Measurements from ENCODE around the gene FAXDC2.
A peak's percentile ranks its signal among the peaks of the same experiment; 100 is the strongest.

FAXDC2 gene, protein sequence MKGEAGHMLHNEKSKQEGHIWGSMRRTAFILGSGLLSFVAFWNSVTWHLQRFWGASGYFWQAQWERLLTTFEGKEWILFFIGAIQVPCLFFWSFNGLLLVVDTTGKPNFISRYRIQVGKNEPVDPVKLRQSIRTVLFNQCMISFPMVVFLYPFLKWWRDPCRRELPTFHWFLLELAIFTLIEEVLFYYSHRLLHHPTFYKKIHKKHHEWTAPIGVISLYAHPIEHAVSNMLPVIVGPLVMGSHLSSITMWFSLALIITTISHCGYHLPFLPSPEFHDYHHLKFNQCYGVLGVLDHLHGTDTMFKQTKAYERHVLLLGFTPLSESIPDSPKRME

DNA sequence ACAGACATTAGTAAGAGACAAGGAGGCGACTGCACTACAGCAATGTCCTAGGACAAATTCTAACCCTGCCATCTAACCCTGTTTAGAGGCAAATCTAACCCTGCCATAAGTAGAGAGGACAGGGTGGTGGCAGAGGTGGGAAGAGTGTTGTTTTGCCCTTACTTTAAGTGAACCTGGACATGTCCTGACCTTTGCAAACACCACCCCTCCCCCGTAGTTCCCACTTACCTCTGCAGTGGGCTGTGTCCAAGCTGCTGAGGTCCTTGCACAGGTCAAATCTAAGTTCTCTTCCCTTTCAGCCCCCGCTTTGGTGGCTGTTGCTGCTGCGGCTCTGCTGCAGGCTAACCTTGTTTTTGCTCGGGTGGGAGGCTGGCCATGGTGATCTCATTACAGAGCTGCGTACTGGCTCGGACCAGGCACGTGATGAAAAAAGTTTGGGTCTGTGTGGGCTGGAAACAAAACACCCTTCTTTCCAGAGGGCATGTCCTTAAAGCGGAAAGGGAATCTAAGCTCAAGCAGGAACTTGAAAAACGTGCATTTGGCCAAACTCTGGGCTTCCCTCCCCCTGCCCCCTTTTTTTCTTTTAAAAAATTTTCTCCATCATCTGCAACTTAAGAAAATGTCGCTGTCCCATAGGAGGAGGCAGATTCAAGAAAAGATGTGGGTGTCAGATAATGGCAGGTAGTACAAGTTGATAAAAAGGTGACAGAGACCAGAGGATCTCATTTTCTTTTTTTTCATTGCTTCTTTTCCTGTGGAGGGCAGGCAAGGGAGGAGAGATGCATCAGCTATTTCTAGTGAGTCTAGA, at the start of gene FAXDC2:
Gene FAXDC2, minus strand, starts transcription at position 349 of the 808 bp plus-strand sequence. CDS start 12,425 bp downstream, outside the sequence.
- peak; percentile 75 for DNase-seq (ENCODE audit: low read depth, low spot score)

GRCh38 chr5:154900066-154900465, 49.7 kb upstream of the FAXDC2 start:
- DNase-seq (ENCODE audit: low read depth, low spot score): no peak

GRCh38 chr5:154899151-154899816, 48.9 kb upstream of the FAXDC2 start:
- peak; percentile 45 for DNase-seq (ENCODE audit: low read depth, low spot score)

DNA sequence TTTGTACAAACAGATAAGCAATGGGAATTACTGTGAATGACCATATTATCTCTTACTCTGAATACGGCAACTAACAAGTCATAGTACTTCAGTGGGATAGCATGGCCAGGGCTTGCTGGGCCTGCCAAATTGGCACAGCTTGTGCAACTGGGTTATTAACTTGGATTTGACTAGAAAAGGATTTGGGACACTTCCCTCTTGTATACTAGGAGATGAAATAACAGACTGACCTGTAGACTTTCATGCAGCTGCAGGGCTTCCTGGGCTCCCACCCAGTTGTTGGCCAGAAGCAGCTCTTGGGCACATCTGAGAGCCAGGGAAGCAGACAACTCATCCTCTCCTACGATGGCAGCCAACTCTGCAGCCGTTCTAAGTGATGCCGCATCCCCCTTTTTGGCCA, 47.8 kb upstream of the FAXDC2 start:
- DNase-seq (ENCODE audit: low read depth, low spot score): no peak

GRCh38 chr5:154896562-154897165, 46.3 kb upstream of the FAXDC2 start:
- no peak for DNase-seq (ENCODE audit: low read depth, low spot score)

DNA sequence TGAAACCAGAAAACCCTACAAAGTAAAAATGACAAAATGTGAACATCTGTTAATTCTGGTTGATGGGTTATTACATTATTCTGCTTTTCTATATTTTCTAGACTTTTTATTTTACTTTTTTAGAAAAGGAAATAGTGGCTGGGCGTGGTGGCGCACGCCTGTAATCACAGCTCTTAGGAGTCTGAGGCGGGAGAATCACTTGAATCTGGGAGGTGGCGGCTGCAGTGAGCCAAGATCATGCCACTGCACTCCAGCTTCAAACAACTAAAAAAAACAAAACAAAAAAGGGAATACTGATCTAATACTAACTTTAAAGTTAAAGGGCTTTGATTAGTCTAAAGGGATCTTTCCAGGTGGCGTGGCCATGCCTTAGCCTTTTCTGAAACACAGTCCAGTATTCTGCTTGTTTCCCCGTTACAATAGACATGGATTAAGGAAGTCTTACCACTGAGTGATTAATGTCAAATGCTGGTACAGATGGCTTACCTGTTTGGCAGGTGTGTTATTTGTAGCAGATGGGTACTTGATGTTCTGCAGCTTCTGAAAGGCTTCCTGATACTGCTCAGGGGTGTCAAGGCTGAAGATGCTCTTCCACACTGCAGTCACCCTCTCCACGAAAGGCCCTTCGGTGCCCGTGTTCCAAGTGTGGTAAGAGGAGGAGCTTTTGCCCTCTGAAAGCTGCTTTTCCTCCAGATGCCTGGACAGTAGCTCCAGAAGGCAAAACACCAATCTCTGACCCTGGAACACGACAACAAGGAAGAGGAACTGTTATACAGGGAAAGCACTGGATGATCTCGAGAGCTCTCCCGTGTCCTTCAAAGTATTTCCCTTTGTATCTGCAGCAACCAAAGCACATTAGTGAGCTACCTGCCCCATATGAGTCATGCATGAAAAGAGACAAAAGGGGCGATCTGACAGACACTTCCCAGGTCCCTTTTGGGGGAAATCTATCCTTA, 45.5 kb upstream of the FAXDC2 start:
- no peak for DNase-seq (ENCODE audit: low read depth, low spot score)

GRCh38 chr5:154893381-154893780, 43.0 kb upstream of the FAXDC2 start:
- DNase-seq (ENCODE audit: low read depth, low spot score): no peak

- no peak for DNase-seq (ENCODE audit: low read depth, low spot score)
Observed at GRCh38 chr5:154892369-154892771, 42.0 kb upstream of the FAXDC2 start.

DNA sequence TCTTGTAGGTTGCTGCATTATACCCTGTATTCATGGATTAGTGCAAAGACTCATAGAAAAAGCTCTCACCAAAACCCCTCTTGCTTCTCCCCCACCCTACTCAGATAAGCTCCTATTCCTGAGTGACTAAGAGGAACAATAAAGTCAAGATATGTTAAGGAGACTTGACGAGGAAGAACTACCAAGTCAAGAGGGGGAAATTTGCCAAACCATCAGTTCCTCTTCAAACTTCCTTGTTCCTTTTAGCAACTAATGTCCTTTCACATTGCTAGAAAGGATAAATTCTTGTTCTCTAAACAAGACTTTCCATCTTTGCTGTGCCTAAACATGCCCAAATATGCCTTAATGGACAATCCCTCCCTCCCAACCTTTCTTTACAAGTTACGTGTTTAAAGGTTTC, 35.0 kb upstream of the FAXDC2 start:
- no peak for DNase-seq (ENCODE audit: low read depth, low spot score)

GRCh38 chr5:154884424-154884823, 34.0 kb upstream of the FAXDC2 start:
- no peak for DNase-seq (ENCODE audit: low read depth, low spot score)

DNA sequence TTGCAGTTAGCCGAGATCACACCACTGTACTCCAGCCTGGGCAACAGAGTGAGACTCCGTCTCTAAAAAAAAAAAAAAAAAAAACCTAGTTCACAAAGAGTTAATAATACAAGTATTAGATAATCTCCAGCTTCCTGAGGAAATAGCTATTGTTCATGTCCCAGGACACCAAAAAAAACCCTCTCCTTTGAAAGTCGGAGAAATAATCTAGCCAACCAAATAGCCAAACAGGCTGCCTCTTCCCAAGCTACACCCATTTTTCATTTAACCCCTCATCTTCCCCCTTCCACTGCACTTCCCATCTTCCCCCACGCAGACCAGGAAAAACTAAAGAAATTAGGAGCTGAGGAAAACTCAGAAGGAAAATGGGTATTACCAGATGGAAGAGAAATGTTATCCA, 31.6 kb upstream of the FAXDC2 start:
- no peak for DNase-seq (ENCODE audit: low read depth, low spot score)

DNA sequence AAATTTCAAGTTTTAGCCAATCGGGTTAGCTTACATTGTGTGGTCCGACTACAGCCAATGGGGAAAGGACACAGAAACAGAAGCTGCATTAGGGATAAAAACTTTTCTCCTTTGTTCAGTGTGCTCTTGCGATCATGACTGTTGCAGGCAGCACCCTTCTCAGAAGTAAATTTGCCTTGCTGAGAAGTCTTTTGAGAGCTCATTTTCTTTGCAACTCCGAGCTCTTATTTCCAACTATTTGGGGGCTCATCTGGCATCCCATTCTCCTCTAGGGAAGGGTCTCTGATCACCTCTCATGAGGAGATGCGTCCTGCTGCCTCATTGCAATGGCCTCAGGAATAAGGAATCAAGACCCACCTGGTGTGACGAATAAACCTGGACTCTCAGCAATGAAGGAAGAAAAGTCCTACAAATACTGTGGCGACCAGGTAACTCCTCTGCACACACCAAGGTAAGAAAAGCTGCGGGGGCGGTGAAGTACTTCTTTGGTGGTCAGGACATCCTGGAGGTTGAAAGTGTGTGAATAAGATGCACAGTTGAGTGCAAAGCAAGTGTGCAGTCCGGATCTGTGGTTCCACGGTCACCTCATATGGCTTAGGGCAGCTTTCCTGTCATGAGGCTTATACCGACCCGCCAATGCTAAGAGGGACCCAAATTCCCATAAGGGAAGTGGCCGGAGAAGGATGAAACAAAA, 28.4 kb upstream of the FAXDC2 start:
- no peak for DNase-seq (ENCODE audit: low read depth, low spot score)

GRCh38 chr5:154873791-154874331, 23.5 kb upstream of the FAXDC2 start:
- no peak for DNase-seq (ENCODE audit: low read depth, low spot score)

- DNase-seq (ENCODE audit: low read depth, low spot score): no peak
Observed at GRCh38 chr5:154871734-154872133, 21.3 kb upstream of the FAXDC2 start.

GRCh38 chr5:154868702-154869101, 18.3 kb upstream of the FAXDC2 start:
- no peak for DNase-seq (ENCODE audit: low read depth, low spot score)

DNA sequence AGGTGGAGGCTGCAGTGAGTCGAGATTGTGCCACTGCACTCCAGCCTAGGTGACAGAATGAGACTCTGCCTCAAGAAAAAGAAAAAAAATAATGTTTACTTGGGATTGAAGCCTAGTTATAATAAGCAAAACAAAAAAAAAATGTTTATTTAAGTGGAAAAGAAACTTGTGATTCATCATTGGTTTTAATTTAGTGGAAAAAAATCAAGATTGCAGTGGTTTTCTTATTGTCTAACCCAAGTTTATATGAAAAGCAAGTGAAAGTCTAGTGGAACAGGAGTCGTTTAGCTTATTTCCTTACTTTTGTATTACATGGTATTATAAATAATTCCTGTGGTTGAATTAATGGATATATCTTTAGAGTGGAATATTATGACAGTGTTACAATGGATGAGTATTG, 16.4 kb upstream of the FAXDC2 start:
- DNase-seq (ENCODE audit: low read depth, low spot score): no peak

GRCh38 chr5:154865466-154866184, 15.2 kb upstream of the FAXDC2 start:
- DNase-seq (ENCODE audit: low read depth, low spot score): no peak

DNA sequence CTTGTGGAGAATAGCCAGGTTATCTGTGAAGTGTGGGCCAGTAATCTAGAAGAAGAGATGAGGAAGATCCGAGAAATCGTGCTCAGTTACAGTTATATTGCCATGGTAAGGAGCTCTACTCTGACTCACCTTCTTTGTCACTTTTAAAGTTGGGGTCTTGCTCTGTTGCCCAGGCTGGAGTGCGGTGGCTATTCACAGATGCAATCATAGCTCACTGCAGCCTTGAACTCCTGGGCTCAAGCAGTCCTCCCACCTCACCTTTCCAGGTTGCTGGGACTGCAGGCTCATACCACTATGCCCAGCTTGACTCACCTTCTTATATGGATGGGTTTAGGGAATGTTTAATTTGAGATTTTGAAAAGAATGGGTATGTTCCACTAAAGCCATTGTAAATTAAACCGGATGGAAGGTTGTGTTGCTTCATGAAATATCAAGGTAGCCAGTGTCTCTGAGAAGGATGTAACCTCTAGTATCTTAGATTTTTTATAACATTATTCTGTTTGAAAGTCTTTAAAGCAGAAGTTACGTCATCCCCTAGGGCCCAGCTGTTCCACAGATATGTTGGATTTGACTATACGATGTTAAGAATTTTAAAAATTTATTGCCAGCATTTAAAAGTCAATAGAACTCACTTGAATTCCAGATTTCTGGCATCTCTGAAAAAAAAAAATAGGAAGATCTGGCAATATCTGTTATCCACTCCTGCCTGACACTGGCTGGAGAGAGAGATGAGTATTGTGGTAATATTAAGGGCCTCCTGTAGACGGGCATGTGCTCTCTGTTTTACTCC, 13.1 kb upstream of the FAXDC2 start:
- no peak for DNase-seq (ENCODE audit: low read depth, low spot score)
